Stromal cell of bone marrow (primary cell): Measurements from ENCODE around the gene GNAO1.

ENCODE experiments used
- DNase-seq: peaks from one replicate; pipeline ENCODE4 v3.0.0-alpha.2; 2012; ENCODE audit warnings: low read depth

Gene GNAO1

DNA sequence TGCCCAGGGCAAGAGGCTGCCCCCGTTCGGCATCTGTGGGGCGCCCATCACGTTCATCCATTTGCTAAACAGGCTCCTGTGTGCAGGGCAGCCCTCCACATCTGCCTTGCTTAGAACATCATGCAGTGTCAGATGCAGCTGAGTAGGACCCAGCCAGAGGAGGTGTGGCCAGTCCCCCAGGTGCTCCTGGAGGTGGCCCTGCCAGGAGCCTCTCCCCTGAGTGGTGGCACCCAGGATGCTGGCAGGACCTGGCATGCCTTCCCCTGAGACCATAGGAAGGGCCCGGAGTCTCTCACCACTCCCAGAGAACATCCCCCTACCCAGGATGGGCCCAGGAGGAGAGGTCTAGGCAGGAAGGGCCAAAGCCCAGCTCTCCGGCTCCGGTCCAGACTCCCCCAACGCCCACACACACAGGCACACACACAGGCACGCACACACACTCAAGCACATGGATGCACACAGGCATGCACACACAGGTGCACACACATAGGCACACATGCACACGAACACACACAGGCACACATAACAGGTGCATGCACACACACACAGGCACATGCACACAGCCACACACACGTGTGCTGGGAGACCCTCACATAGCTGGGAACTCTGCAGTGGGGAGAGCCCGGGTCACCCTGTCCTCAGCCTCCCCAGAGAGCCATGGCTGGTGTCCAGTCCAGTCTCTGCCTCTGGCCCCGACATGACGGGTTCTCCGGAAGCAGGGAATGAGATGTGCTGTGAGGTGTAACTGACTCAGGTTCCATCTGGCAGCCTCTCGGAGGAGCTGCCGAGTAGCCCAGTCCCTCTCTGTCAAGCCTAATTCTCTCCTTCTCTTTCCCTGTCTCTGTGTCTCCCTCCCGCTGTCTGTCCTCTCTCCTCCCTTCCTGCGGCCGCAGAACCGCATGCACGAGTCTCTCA lies 159.5 kb downstream of the GNAO1 start:
- DNase-seq = no peak

DNA sequence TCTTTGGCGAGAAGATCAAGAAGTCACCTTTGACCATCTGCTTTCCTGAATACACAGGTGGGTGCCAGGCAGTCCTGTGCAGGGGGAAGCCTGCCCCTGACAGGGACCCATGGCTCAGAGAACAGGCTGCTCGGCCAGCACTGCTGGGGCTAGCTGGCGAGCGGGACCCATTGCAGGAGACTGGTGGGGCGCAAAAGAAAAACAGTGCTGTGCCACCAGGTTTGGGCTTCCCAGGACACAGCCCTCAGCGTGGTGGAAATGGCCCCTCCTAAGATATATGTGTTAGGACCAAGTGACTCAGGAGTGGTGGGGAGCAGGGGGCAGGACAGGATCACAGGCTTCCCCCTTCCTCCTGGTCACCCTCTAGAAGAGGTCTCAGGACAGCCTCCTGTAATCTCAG lies 160.2 kb downstream of the GNAO1 start:
- DNase-seq = no peak

DNA sequence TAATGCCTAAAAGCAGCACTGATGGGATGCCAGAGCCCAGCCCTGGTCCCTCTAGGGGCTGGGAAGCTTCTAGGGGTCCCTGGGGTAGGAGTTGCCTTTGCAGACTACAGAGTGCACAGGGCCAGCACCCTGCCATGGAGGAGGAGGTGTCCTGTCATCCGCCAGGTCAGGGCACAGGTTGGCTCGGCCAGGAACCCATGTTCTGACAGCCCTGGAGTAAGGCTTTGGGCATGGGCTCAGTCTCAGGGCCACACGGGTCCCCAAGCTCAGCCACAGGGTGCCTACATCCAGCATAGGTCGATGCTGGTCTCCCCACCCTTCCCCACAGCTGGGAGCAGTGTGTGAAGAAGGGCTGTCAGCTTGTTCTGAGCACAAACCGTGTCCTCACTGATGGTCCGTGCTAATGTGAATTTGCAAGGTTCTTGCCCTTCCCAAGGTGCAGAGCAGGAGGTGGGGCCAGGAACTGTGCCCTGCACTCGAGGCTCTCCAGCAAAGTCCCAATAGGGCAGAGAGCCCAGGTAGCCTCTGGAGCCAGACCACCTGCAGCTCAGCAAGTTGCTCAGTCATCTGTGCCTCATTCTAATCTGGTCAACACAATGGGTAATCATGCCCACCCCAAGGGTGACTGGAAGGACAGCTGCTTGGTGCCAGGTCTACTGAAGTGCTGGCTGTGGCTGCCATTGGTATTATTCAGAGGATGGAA lies 161.2 kb downstream of the GNAO1 start:
- DNase-seq = no peak

DNA sequence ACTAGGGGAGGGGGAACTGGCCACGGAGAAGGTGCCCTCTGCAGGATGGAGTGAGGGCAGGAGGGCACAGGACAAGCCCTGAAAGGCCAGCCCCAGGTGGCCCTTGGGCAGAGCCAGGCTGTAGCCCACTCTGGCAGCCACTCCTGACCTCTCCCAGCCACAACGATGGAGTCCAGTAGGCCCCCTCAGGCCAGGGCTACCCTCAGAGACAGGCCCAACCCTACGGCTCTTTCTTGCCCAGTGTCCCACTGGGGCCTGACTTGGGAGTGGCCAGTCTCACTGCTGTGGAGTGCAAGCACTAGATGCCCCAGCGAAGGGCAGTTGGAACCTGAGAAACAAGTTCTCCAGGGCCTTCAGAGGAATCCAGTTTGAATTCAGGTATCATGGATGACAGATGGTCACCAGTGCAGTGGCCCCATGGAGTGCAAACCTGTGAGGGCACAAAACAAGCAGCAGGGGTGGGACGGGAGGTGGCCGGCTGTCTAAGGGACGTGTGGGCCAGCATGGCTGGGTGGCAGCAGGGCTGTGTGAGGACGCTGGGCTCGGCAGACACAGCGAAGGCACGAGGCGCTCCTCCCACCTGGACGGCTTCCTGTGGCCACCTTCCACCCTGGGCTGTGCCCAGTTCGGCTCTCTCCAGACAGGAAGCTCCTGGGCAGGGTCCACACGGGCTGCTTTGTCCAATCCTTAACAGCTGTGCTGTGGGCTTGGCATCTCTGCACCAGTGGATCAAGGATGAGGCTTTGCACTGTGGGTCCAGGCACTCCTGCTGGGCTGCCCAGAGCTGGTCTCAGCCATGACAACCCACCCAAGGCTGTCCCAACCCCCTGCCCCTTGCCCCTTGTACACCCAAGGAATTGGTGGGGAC lies 162.0 kb downstream of the GNAO1 start:
- no peak for DNase-seq

DNA sequence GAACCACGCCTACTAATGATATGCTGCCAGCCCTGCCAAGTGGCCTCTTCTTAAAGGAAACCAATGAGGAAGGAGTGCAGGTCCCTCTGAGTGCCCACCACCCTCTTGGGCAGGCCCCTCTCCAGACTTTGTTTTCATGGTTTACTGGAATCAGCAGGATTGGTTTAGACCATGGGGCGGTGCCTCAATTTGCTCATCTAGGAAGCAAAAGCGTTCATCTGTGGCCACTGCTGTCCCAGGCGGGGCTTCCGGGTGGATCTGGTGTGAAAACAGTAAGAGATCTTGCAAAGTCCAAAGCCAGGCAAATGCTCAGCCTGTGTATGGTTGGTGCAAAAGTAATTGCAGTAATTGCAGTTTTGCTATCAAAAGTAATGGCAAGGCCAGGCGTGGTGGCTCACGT lies 162.7 kb downstream of the GNAO1 start:
- DNase-seq = no peak

DNA sequence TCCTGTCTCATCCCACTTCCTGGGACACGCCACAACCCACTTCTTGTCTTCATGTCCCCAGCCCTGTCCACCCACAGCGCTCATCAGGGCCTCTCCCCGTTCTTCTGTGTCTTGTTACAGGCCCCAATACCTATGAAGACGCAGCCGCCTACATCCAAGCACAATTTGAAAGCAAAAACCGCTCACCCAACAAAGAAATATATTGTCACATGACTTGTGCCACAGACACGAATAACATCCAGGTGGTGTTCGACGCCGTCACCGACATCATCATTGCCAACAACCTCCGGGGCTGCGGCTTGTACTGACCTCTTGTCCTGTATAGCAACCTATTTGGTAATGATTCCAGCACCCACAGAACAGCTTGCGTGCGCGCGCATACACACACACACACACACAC lies 163.5 kb downstream of the GNAO1 start:
- DNase-seq = no peak

DNA sequence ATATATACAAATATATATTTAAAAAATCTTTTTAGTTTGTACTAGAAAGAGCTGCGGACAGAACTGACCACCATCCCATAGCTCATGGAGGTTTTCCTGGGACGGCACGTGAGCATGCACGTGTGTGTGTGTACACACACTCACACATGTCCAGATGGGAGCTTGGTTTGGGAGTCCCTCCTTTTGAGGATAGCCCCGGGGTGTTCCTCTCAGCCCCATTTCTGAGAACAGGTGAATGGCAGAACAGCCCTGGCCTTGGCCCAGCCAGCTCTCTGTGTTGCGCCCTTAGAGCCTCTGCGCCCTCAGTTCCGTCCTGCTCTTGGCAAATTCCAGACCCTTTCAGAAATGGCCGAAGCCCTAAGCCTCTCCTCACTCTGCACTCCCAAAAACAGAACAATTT lies 163.9 kb downstream of the GNAO1 start:
- DNase-seq = no peak

DNA sequence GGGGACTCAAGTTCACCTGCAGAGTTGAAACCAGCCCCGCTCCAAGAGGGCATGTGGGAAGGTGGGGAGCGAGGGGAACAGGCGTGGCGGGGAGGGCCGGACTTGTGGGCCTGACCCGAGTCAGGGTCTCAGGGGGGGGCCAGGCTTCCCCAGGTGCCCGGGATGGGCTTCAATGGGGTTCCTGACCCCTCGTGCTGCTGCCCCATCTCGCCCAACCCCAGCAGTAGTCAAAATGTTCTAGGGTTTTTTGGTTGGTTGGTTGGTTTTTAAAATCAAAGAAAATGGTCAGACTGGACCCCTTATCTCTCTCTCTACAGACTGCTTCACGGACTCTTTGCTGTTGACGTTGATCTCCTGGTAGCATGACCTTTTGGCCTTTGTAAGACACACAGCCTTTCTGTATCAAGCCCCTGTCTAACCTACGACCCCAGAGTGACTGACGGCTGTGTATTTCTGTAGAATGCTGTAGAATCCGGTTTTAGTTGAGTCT lies 164.5 kb downstream of the GNAO1 start:
- no peak for DNase-seq

DNA sequence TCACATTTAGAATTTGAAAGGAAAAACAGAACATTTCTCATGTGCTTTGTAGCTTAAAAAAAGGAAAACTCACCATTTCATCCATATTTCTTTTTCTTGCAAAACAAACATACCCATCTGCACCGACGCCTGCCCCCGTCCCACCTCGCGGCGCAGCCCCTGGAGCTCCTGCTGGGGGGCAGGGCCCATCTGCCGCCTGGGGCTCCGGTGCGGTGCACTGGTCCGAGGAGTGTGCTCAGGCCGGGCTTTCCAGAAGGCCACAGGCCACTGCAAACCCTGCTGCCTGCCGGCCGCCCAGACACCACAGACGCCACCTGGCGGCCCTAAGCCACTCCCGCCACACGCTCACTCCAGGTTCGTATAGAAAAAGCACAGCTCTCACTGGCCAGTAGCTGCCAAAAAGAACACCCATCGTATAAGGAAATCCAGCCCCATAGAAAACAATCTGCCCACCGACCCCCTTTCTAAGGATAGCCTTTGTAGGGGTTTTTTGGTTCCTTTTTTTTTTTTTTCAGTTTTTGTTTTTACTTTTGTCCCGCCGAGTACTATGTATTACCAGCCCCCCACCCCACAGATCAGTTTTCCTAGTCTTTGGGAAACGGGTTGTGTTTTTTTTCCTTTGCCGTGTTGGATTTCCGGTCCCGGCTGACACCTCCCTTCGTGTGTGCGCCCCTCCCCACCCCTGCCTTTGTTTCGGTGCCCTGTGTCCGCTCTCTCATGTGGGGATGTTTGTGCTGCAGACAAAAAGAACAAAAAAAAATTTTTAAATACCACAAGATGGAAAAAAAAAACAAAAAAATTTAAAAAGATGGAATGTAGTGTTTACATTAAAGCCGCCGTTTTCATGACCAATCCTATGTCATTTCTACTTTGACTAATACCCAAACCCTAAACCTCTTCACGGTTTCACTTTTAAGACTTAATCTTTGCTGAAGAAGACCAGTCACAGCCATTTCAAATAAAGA lies 165.3 kb downstream of the GNAO1 start:
- DNase-seq = peak; percentile 65

DNA sequence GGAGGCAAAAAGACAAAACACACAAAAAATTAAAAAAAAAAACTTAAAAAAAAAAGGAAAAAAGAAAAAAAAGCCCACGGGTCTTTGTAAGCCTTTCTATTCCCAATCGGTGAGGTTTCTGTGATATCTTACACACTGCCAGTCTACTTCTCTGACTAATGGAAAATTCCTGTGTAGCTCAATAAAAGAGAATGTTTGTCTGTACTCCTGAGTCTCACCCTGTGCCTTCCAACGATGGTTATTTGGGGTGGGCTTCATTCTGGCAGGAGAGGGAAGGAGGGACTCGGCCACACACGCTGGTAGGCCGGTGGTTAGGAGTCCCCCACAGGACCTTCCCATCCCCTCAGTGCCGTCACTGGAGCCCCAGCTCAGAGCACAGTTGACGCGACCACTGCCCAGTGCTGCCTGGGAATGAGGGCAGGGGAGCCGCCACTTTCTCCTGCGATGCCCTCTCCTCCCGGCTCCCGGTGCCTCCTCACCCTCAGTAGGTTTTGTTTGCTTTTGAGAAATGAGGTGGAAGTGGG lies 166.0 kb downstream of the GNAO1 start:
- peak; percentile 46 for DNase-seq

DNA sequence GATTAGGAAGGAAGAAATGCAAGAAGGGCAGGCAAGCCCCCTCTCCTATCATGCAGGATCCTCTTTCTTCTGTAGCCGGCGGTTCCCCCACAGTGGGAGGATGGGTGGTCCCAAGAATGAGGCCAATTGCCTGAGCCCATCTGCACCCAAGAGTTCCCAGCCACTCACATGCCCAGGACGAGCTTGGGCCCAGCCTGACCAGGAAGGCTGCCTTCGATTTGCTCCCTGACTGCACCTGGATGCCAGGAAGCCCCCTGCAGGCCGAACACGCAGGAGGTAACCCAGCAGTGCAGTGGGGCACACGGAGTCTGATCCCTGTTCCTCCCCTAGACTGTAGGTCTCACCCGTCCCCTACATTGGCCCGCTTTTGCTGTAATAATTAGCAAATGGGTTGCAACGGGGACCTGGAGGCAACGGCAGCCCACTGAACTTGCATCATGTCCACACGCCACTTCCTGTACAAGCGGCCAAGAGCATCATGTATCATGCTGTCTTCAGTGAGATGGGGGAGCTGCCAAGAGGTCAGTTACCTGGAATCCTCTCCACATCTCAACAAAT lies 166.6 kb downstream of the GNAO1 start:
- no peak for DNase-seq

DNA sequence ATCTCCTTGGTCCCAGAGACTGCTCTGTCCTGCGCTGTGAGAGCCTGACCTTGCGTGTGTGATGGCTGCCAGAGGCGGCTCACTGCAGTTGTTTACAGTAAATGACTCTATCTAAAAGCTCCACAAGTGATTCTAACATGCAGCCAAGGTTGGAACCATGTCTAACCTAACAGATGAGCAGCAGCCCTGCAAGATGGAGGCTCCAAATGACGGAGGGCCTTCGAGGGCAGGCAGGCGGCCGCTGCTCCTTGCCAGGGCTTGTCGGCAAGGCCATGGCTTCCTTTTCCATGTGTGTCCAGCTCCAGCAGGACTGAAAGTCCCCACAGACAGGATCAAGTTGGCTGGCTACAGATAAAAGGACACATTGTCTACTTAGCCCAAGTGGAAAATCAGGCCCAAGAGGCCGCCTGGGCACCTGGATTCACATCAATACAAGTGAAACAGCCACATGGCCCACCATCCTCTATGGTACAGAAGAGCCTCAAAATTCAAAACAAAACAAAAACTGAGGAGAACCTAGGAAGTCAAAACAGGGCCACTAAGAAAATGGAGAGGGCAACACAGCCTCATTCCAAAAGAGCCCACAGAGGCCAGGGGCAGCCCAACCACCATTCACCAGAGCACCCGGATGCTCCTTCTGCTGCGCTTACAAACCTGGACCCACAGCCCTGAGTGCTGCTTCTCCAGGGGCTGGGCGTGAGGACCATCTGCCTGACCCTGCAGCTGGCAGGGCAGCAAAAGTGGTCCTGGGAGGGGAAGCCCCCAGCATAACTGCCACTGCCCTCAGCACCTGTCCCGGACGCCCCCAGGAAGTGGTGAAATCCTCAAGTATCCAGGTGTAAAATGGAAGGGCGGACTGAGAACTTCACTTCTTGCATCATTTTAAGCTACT lies 169.1 kb downstream of the GNAO1 start:
- DNase-seq = no peak

DNA sequence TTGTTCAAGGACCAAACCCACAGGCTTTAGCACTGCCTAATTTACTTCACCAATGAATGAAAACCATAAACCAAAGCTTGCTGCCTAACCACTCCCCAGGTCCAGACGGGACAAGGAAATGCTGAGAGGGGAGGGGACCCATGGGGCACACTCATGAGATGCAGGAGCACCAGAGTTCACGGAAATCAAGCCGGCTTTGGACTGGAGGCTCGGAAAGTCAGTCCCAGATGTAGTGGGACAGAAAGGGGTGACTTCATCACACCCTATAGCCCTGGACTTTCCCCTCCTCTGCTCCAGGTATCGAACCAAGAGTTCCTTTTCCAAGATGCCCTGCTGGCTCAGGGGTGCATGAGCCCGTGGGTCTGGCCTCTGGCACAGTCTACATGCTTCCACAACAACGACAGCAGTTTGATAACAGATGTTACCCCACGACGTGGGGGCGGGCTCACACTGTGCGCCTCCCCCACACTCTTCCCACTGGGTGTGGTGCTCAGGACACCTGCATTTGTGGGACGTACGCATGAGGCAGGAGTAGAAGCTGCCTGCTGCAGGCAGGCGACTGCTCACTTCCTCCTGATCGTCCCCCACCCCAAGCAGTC lies 170.9 kb downstream of the GNAO1 start:
- DNase-seq = no peak

DNA sequence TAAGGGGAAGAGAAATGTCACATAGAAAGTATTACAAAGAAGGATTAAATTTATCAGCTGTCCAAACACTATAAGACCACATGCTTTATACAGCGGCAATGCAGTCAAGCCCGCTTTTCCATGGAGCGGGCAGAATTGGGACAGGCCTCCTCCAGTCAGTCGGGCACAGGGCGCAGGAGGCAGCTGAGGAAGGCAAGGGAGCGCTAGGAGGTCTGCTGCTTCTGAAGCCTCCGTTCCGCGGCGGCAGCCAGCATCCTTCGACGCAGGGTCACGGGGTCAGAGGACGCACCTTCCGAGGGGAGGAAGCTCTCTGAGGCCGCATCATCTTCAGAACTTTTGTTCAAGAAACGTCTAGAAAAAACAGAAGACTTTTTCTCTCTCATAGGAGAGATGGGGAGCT lies 171.4 kb downstream of the GNAO1 start:
- no peak for DNase-seq

DNA sequence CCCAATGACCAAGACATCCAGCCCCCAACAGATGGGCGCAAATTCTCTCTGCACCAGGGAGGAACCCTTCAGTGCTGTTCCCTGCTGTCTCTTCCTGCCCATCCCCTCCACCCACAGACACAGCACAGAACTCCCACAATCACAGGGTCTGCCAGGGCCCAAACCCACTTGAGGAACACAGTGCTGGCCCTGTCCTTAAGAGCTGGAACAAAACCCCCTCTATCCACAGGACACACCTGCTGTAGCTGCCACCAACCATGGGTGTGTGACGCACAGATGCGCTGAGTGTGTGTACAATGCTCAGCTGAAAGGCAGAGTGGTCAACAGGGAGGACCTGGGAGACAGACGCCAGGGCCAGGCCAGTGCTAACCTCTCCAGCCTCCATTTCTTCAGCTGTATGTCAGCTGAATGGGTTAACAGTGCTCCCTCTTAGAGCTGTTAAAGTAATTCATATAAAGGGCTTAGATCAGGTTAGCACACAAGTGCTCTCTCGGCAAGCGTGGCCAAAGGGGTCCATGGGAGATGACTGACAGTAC lies 172.0 kb downstream of the GNAO1 start:
- DNase-seq = no peak

DNA sequence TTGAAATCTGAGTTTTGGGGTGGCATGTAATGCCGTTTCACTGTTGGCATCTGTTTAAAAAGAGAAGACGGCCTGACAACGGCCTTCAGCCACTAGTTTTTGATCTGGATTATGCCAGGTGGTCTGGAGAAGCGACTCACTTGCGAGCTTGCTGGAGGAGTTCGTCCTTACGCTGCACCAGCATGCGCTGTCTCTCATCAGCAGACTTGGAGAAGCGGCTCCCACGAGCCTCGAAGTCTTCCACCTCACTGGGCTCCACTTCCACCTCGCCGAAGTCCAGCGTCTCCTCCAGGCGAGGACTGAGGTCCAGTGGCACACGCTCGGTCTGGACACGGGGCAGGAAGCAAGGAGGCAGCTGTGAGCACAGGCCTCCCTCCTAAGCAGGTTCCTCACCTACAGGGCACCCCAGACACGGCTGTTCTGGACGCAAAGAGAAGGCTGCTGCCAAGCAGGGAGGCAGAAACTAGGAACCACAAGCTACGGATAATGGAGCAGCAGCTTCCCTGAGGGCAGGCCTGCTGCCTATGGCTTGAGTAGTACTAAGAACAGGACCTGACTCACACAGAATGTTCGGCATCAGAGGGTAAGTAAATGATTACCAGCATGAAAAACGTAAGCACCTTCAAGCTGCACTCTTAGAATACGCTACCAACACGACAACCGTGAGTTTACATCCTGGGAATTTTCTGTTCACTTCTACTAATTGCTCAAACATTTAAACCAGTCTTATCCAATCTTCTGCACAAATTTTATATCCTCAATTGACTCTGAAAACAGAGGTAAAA lies 172.7 kb downstream of the GNAO1 start:
- no peak for DNase-seq

DNA sequence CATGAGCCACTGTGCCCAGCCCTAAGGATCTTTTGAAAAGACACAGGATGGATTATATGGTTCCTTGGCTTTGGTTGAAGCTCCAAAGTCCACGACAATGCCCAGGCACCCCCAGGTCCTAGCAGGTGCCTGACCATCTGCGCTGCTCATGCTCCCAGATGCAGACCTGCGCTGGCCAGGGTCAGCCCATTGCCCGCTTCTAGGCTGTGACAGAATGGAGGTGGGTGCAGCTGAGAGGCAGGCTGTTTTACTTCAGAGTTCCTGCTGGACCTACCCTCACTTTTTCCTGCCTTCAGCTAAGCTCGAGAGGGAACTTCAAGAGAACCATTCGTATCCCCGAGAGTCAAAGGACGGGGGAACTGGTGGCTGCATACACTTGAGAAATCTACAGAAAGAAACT lies 173.6 kb downstream of the GNAO1 start:
- DNase-seq = no peak

DNA sequence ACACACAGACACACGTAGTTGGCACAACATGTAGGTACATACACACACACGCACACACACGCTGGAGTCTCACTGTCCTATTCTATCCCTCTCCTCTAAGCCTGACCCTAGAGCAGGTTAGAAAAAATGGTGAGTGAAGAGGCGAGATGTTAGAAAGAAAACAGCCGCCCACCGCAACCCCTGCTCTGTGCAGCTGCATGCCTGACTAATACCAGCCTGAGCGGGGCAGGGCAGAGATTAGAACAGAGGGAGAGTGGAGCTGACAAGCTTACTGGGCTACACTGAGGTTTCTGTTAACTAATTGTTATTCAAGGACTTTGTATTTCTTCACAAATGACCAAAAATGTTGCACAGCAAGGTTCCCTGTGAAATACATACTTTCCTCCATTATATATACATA lies 174.3 kb downstream of the GNAO1 start:
- DNase-seq = no peak
